H1 (cell line): ENCODE data around the gene ELF4. TPM values are rescaled to one million over a fixed set of nuclear protein-coding genes. Genes with fewer than 3 reads are reported as not detected.

Experiments used
- BRCA1 ChIP-seq: IDR thresholded peaks from 2 replicates; pipeline ENCODE4 v1.6.1; 2012; ENCODE audit warnings: low read depth, low read length, improper control_type of control experiment
- EGR1 ChIP-seq: IDR thresholded peaks from 2 replicates; pipeline ENCODE4 v1.6.1; 2011; ENCODE audit warnings: low read depth, low read length, borderline replicate concordance
- EP300 ChIP-seq, 2 experiments: IDR thresholded peaks; 1 replicate in 1 of 2; 2 replicates in 1 of 2; pipeline ENCODE4 v1.6.1; 2011 to 2012; ENCODE audit warnings: low read depth in 2 of 2, low read length in 2 of 2, mild to moderate bottlenecking in 2 of 2, borderline replicate concordance in 1 of 2, inconsistent platforms in 1 of 2, moderate library complexity in 1 of 2
- JUN ChIP-seq: IDR thresholded peaks from 2 replicates; pipeline ENCODE4 v1.6.1; 2011; ENCODE audit warnings: low read depth, mild to moderate bottlenecking, improper control_type of control experiment, low read length
- KDM1A ChIP-seq: fragments of 200-600, 300-600 bp; sonication (generic); IDR thresholded peaks from 2 replicates; pipeline ENCODE4 v1.7.1; 2016; ENCODE audit warnings: mild to moderate bottlenecking, low read length, borderline replicate concordance
- SUZ12 ChIP-seq: fragments of 200-600 bp; sonication (generic); IDR thresholded peaks from 2 replicates; pipeline ENCODE4 v1.6.1; 2012; ENCODE audit warnings: mild to moderate bottlenecking, inconsistent platforms, low read length, moderate library complexity, mixed read lengths
- polyA plus RNA-seq, 7 experiments: library from polyadenylated mRNA; depleted of rRNA in 3 of 7; stranded (reverse) in 5 of 7; unstranded in 2 of 7; fragments of >200 nt in 5 of 7; fragments of 200-250 nt in 2 of 7; gene quantifications; 1 replicate in 5 of 7; 2 replicates in 1 of 7; 4 replicates in 1 of 7; pipeline versions ENCODE4 v1.2.1 to v1.2.3, GENCODE V29; 2011 to 2013; ENCODE audit warnings: missing spikeins in 2 of 7, mixed read lengths in 2 of 7
- total RNA-seq: library from RNA; stranded (reverse); fragmentation: NEBNext Ultra II Directional; extraction: Animal tissue kit (Norgen Biotek cat#: 25700); gene quantifications from 2 replicates; pipeline ENCODE4 v1.2.1, GENCODE V29; 2021

Gene ELF4
- total and polyA plus RNA-seq, 2 of the 8 experiments (the other 6 are each of a cell fraction or from before 2014, with no cell fraction given) = 1.8 to 2.0 TPM

DNA sequence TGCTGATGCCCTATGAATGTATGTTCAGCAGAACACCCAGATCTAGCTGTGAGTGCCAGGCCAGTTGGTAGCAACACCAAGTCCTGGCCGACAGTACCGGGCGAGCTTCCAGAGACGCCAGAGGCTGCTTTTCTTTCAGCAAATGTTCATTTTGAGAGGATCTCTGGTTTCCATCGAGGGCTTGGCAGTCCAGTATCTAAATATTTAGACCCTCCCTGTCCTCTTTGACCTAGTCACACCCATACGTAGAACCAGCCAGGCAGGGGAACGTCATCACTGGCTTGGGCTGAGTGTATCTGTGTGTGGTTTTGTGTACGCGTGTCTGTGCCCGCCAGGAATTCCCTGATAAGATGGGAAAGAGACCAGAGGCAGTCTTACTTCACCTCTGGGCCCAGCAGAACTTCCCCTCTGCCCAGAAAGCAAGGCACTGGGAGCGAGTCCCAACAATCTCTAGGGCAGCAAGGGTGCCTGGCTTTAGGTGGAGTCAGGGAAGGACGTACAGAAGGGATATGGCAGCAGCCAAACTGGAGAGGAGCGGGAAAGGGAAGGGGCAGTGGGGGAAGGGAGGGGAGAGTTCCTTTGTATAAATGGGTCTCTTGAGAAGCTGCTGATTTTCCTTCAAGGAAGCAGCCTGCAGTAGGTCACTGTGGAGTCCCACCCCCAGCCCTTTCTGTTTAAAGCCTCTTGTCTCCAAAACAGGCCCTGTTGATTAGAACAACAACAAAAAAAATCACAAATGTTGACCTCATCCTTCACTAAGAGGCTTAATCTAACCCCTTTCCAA is 15.0 kb upstream of the ELF4 start (continued):
- TF ChIP-seq SUZ12 (no peak), KDM1A (no peak), EP300 (IDR thresholded peaks at IDR 0.05; ENCODE audit: borderline replicate concordance in 1 of 2, low read depth in 2 of 2, low read length in 2 of 2) (no peak), EGR1 (no peak), JUN (no peak), BRCA1 (no peak)
